H9 (cell line): ENCODE results near the gene CCDC169. TPM values are rescaled to one million over a fixed set of nuclear protein-coding genes. Genes with fewer than 3 reads are reported as not detected.

Source experiments
- DNase-seq: peaks from one replicate; pipeline ENCODE4 v3.0.0-alpha.2; 2017
- H2AFZ ChIP-seq: one replicate; pipeline ENCODE4 v1.6.1; 2013; ENCODE audit warnings: mild to moderate bottlenecking, low read length, control low read depth, moderate library complexity
- H2AK5ac ChIP-seq: 2 replicates; pipeline ENCODE4 v1.6.1; 2013; ENCODE audit warnings: low read length, control low read depth, mixed read lengths; ENCODE audit not compliant: insufficient read length
- H2BK120ac ChIP-seq: one replicate; pipeline ENCODE4 v1.6.1; 2013; ENCODE audit warnings: low read depth, mild to moderate bottlenecking, low read length, control low read depth, inconsistent platforms; ENCODE audit not compliant: poor library complexity, severe bottlenecking
- H2BK12ac ChIP-seq: 2 replicates; pipeline ENCODE4 v1.6.1; 2013; ENCODE audit warnings: low read length, control low read depth, mixed read lengths, low read depth; ENCODE audit not compliant: insufficient read length
- H2BK15ac ChIP-seq: 2 replicates; pipeline ENCODE4 v1.6.1; 2013; ENCODE audit warnings: low read depth, low read length, control low read depth
- H2BK20ac ChIP-seq: one replicate; pipeline ENCODE4 v1.6.1; 2013; ENCODE audit warnings: low read depth, mild to moderate bottlenecking, low read length, control low read depth, inconsistent platforms; ENCODE audit not compliant: poor library complexity, severe bottlenecking
- H2BK5ac ChIP-seq: 2 replicates; pipeline ENCODE4 v1.6.1; 2013; ENCODE audit warnings: low read length, control low read depth, mixed read lengths; ENCODE audit not compliant: insufficient read length
- H3K14ac ChIP-seq: 2 replicates; pipeline ENCODE4 v1.6.1; 2013; ENCODE audit warnings: low read length, control low read depth; ENCODE audit not compliant: insufficient read depth
- H3K18ac ChIP-seq: 2 replicates; pipeline ENCODE4 v1.6.1; 2013; ENCODE audit warnings: low read depth, mild to moderate bottlenecking, mixed read lengths, low read length, control low read depth; ENCODE audit not compliant: insufficient read length
- H3K23ac ChIP-seq: 2 replicates; pipeline ENCODE4 v1.6.1; 2013; ENCODE audit warnings: low read length, control low read depth, mixed read lengths, low read depth; ENCODE audit not compliant: insufficient read length
- H3K23me2 ChIP-seq: 2 replicates; pipeline ENCODE4 v1.6.1; 2013; ENCODE audit warnings: low read depth, mild to moderate bottlenecking, mixed read lengths, low read length, control low read depth; ENCODE audit not compliant: insufficient read length, poor library complexity, severe bottlenecking
- H3K27ac ChIP-seq: 2 replicates; pipeline ENCODE4 v1.5.1; 2013; ENCODE audit warnings: low read length, control low read depth, mixed read lengths, low read depth; ENCODE audit not compliant: insufficient read length
- H3K27me3 ChIP-seq: 2 replicates; pipeline ENCODE4 v1.6.1; 2013; ENCODE audit warnings: low read length, control low read depth, inconsistent platforms; ENCODE audit not compliant: insufficient read depth
- H3K4ac ChIP-seq: 2 replicates; pipeline ENCODE4 v1.6.1; 2013; ENCODE audit warnings: low read depth, mild to moderate bottlenecking, control low read depth, inconsistent platforms, low read length, moderate library complexity
- H3K4me1 ChIP-seq: 2 replicates; pipeline ENCODE4 v1.6.1; 2013; ENCODE audit warnings: low read length, control low read depth, inconsistent platforms; ENCODE audit not compliant: insufficient read depth
- H3K4me2 ChIP-seq: 2 replicates; pipeline ENCODE4 v1.6.1; 2013; ENCODE audit warnings: low read length, control low read depth, mixed read lengths; ENCODE audit not compliant: insufficient read length, insufficient read depth
- H3K56ac ChIP-seq: 2 replicates; pipeline ENCODE4 v1.6.1; 2013; ENCODE audit warnings: low read depth, mild to moderate bottlenecking, mixed read lengths, low read length, control low read depth; ENCODE audit not compliant: insufficient read length
- H3K79me1 ChIP-seq: 2 replicates; pipeline ENCODE4 v1.6.1; 2013; ENCODE audit warnings: low read depth, mild to moderate bottlenecking, moderate library complexity, low read length, control low read depth, inconsistent platforms; ENCODE audit not compliant: insufficient read depth, poor library complexity, severe bottlenecking
- H3K79me2 ChIP-seq: 2 replicates; pipeline ENCODE4 v1.6.1; 2013; ENCODE audit warnings: low read length, control low read depth, inconsistent platforms; ENCODE audit not compliant: insufficient read depth
- H3K9ac ChIP-seq: 2 replicates; pipeline ENCODE4 v1.6.1; 2013; ENCODE audit warnings: low read length, control low read depth, mixed read lengths; ENCODE audit not compliant: insufficient read length; ENCODE audit errors: extremely low read depth
- H3K9me3 ChIP-seq: one replicate; pipeline ENCODE4 v1.6.1; 2013; ENCODE audit warnings: low read depth, low read length, inconsistent platforms; ENCODE audit not compliant: control insufficient read depth
- H3T11ph ChIP-seq: one replicate; pipeline ENCODE4 v1.6.1; 2013; ENCODE audit warnings: mild to moderate bottlenecking, low read length, control low read depth, inconsistent platforms
- H4K20me1 ChIP-seq: one replicate; pipeline ENCODE4 v1.6.1; 2013; ENCODE audit not compliant: control insufficient read depth, insufficient read length, insufficient read depth
- H4K5ac ChIP-seq: 2 replicates; pipeline ENCODE4 v1.6.1; 2013; ENCODE audit warnings: low read depth, mild to moderate bottlenecking, mixed read lengths, low read length, control low read depth; ENCODE audit not compliant: insufficient read length
- H4K8ac ChIP-seq: replicated peaks from 2 replicates; pipeline ENCODE4 v1.6.1; 2013; ENCODE audit warnings: low read length, control low read depth, mixed read lengths, low read depth; ENCODE audit not compliant: insufficient read length
- H4K91ac ChIP-seq: 2 replicates; pipeline ENCODE4 v1.6.1; 2013; ENCODE audit warnings: low read depth, mild to moderate bottlenecking, moderate library complexity, mixed read lengths, low read length, control low read depth; ENCODE audit not compliant: insufficient read length
- H3K27ac Mint-ChIP-seq, 3 experiments: 2 replicates in 2 of 3; 3 replicates in 1 of 3; pipeline ENCODE4 v1.8.0; 2020 to 2021; ENCODE audit warnings: mixed read lengths in 3 of 3, mild to moderate bottlenecking in 1 of 3, moderate library complexity in 1 of 3
- H3K27me3 Mint-ChIP-seq: 2 replicates; pipeline ENCODE4 v1.8.0; 2021; ENCODE audit warnings: low read depth, mild to moderate bottlenecking, moderate library complexity, mixed read lengths
- H3K36me3 Mint-ChIP-seq, 3 experiments: 2 replicates in 2 of 3; 3 replicates in 1 of 3; pipeline ENCODE4 v1.8.0; 2020 to 2021; ENCODE audit warnings: low read depth in 3 of 3, mixed read lengths in 3 of 3; ENCODE audit not compliant: insufficient read depth in 1 of 3
- H3K4me1 Mint-ChIP-seq, 2 experiments: 2 replicates each; pipeline ENCODE4 v1.8.0; 2020; ENCODE audit warnings: mixed read lengths in 2 of 2
- H3K4me3 Mint-ChIP-seq, 2 experiments: 2 replicates in 1 of 2; 3 replicates in 1 of 2; pipeline ENCODE4 v1.8.0; 2020 to 2021; ENCODE audit warnings: mild to moderate bottlenecking in 2 of 2, mixed read lengths in 2 of 2, moderate library complexity in 1 of 2
- H3K9me3 Mint-ChIP-seq, 2 experiments: 2 replicates in 1 of 2; 3 replicates in 1 of 2; pipeline ENCODE4 v1.8.0; 2020; ENCODE audit warnings: mild to moderate bottlenecking in 2 of 2, mixed read lengths in 2 of 2, moderate library complexity in 1 of 2
- CTCF ChIP-seq: fragments of 200-600 bp; sonication (generic); conservative IDR thresholded peaks from 3 replicates; pipeline ENCODE4 v1.8.0; 2021; ENCODE audit warnings: antibody characterized with exemption, mild to moderate bottlenecking
- WGBS: extraction: QIAGEN DNeasy Blood & Tissue Kit; methylation state at CpG from one replicate; pipeline ENCODE4 v1.1.7; 2013; ENCODE audit warnings: missing lambda C conversion rate, low lambda C conversion rate, mixed read lengths; ENCODE audit not compliant: insufficient read length; ENCODE audit errors: extremely low coverage; 5-methylcytosine and 5-hydroxymethylcytosine counted together
- total RNA-seq: library from RNA; stranded (reverse); gene quantifications from 2 replicates; pipeline ENCODE4 v1.2.1, GENCODE V29; 2021

The CCDC169 gene
- total RNA-seq, 1 experiment from 2014 or later, result 19.1 TPM

- Histone ChIP-seq H2AFZ (no peak overlapping the region), H2BK15ac (no peak overlapping the region), H3K14ac (no peak overlapping the region), H4K20me1 (no peaks in the 10 kb centered on the region), H3K56ac (no peak overlapping the region), H2BK12ac (no peak overlapping the region), H3K79me2 (no peaks in the 10 kb centered on the region), H4K5ac (no peak overlapping the region), H3K4me1 (no peaks in the 10 kb centered on the region), H2BK20ac (no peak overlapping the region), H2BK5ac (no peak overlapping the region), H3K9ac (no peak overlapping the region), H2BK120ac (no peak overlapping the region), H3K18ac (no peak overlapping the region), H3K27me3 (no peaks in the 10 kb centered on the region), H2AK5ac (no peak overlapping the region), H3K79me1 (no peaks in the 10 kb centered on the region), H3K23ac (no peak overlapping the region), H4K91ac (no peak overlapping the region), H3K4me2 (no peak overlapping the region), H3K27ac (no peak overlapping the region), H3K23me2 (no peaks in the 10 kb centered on the region), H3T11ph (no peak overlapping the region), H4K8ac (no peak overlapping the region), H3K4ac (no peak overlapping the region), H3K9me3 (no peaks in the 10 kb centered on the region)
- H3K4me3 Mint-ChIP-seq, result no peak overlapping the region
- no peaks in the 10 kb centered on the region; a peak in 2 of 5 replicates for H3K9me3 Mint-ChIP-seq
- H3K36me3 Mint-ChIP-seq, result 0 out of 7 replicates have a peak, but pooled peaks cover 0 to 2% (median 0%) of the 10 kb centered on the region in 3 experiments
- H3K27ac Mint-ChIP-seq, result no peak overlapping the region
- DNase-seq, result no peak
- peaks cover 3 to 10% of the 10 kb centered on the region in 2 experiments; a peak in 2 of 4 replicates for H3K4me1 Mint-ChIP-seq
- TF ChIP-seq CTCF, result no peak
- WGBS, result 100% methylated on average over 1 of the region's 2 CpGs
- no peaks in the 10 kb centered on the region for H3K27me3 Mint-ChIP-seq
Measured at GRCh38 chr13:36273431-36273830, 24.2 kb downstream of the CCDC169 start.
